ENCODE data around the gene MAPK8. TPM values are rescaled to one million over a fixed set of nuclear protein-coding genes. Genes with fewer than 3 reads are reported as not detected.
A peak's percentile ranks its signal among the peaks of the same experiment; 100 is the strongest.
"Not testable (repeated sequence)": the region's sequence is repeated elsewhere in the genome, so short reads cannot be mapped to it uniquely, and the experiment has no call there.

MAPK8 gene
- total RNA-seq, 1 experiment from 2014 or later: 40.1 TPM

DNA sequence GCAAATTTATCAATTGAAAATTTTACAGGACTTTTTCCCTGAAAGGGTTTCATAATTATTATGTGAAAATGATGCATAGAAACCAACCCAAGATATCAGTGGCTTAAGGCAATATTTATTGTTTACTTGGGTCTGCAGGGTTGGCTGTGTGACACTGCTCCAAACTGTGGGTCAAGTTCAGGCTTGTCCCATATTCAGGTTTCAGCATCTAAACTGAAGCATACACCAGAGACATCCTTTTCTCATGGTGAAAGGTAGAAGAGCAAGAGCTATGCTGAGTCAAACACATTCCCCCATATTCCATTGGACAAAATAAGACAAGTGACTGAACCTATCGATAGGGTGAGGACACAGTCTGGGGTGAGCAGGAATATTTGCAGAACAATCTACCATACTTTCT, 110.9 kb downstream of the MAPK8 start:
- no peak for DNase-seq (ENCODE audit: low read depth)

DNA sequence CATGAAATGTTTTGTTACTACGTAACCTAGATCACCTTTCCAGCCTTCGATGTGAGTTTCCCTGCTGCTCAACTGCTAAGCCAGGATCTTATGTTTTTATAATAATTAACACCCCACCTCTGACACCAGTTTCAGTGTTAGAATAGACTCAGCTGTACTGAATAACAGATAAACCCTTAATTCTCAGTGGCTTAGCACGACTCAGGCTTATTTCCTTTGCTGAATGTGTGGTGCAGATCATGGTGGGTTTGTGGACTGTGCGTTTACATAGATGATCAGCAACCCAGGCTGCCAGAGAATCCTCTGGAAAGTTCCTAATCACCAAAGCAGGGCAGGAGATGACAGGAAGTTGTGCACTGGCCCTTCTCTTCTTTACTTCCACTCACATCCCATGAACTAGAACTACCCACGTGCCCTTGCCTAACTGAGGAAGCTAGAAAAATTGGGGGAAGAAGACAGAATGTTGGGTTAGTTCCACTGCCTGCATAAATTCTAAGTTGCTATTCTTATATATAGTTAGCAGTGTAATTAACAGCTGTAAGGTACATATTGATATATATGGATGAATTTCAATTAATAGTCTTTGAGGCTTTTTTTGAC, 111.8 kb downstream of the MAPK8 start:
- DNase-seq (ENCODE audit: low read depth): no peak

- DNase-seq (ENCODE audit: low read depth): no peak
Observed at GRCh38 chr10:48419714-48420113, 113.2 kb downstream of the MAPK8 start.

- not testable (repeated sequence) for DNase-seq (ENCODE audit: low read depth)
Observed at GRCh38 chr10:48421862-48422261, 115.4 kb downstream of the MAPK8 start.

DNA sequence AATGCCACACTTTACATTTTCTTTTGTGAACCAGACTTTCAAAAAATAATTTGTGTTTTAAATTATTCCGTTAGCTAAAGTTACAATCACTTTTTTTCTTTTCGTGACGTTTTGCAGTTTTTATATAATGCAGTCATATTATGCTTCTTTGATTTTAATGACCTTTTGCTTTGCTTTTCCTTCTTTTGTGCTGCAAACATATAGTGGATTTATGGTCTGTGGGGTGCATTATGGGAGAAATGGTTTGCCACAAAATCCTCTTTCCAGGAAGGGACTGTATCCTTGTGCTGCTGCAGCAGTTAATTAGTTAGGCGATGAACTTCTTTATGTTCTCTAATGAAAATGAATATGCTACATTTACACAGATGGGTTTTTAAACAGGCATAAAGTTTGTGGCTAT, 117.4 kb downstream of the MAPK8 start:
- no peak for DNase-seq (ENCODE audit: low read depth)

DNA sequence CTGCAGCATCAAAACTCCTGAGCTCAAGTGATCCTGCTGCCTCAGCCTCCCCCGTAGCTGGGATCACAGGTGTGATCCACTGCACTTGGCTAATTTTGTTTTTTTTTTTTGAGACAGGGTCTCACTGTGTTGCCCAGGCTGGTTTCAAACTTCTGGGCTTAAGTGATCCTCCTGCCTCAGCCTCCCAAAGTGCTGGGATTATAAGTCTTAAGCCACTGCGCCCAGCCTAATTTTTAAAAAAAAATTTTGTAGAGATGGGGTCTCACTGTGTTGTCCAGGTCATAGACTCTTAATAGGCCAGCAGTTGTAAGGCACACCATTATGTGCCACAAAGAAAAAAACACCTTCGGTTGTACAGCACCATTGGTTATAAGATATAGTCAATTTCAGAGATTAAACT, 122.4 kb downstream of the MAPK8 start:
- no peak for DNase-seq (ENCODE audit: low read depth)

DNA sequence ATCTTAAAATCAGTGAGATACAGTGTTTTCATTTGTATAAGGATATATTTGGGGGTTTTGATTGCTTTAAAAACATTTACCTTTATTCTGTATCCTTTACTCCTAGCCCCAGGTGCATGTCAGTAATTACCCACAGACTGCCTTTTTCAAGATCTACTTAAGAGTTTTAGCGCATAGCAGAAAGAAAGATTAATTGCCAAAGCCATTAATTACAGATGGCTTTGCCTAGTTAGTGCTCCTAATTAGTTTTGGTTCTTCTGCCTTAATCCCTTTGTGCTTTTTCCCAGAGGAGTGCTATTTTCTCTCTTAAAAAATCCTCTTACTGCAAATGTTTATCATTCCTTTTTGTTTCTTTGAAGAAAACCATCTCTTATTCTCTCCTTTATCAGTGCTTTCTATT, 122.8 kb downstream of the MAPK8 start:
- DNase-seq (ENCODE audit: low read depth): no peak

- DNase-seq (ENCODE audit: low read depth): no peak
Observed at GRCh38 chr10:48430402-48430993, 124.0 kb downstream of the MAPK8 start.

GRCh38 chr10:48431871-48432270, 125.4 kb downstream of the MAPK8 start:
- no peak for DNase-seq (ENCODE audit: low read depth)

DNA sequence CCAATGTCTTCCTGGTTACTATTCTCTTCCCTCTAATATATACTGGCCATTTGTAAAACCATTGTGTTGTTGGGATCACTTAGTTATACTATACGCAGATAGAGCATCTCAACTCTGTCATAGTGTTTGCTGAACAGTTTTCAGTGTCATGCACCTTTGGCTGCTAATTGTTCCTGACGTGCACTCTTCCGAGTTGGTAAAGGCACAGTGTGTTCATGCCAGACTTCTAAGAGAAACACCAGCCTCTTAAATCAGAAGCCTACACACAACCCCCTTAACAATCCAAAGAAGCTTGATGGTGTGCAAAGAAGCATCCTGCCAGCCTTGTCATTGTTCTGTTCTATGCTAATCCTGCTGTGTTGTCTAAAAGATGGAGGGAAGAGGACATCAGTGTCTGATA, 131.1 kb downstream of the MAPK8 start:
- no peak for DNase-seq (ENCODE audit: low read depth)

- peak; percentile 40 for DNase-seq (ENCODE audit: low read depth)
Observed at GRCh38 chr10:48439031-48439430, 132.6 kb downstream of the MAPK8 start.

- no peak for DNase-seq (ENCODE audit: low read depth)
Observed at GRCh38 chr10:48439581-48440041, 133.1 kb downstream of the MAPK8 start.

DNA sequence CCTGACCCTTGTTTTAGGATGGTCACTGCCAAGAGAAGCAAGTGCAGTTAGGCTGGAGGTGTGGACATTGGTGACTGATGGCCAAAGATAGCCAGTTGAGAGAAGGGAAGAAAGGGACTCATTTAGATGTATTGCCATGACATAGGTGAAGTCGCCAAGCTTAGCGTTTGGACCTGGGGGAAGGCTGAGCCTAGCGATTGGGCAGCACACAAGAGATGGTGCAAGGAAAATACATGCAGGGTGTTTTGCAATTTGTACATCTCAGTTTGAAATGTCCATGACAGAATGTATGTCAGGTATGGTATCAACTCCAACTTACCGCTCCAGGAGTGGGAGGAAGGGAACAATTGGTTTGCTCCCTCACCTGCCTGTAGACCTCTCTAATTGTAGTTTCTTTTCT, 134.3 kb downstream of the MAPK8 start:
- no peak for DNase-seq (ENCODE audit: low read depth)

- DNase-seq (ENCODE audit: low read depth): no peak
Observed at GRCh38 chr10:48442090-48442808, 135.8 kb downstream of the MAPK8 start.

DNA sequence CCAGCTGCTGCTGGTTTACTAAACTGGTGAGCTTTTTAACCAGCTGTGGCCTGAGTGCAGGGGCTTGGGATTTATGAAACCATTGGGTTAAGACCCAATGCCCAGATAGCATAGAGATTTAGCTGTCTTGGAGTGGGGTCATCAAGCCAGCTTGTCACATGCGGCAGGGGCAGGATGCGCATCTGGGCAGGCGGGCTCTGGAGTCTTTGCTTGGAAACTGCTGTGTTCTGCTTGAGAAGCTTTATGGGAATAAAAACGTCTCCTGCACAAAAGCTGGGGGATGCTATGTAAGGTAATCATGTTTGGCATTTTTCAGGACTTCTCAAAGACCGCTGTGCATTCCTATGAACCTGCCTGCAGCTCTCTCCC, 136.3 kb downstream of the MAPK8 start:
- DNase-seq (ENCODE audit: low read depth): no peak

DNA sequence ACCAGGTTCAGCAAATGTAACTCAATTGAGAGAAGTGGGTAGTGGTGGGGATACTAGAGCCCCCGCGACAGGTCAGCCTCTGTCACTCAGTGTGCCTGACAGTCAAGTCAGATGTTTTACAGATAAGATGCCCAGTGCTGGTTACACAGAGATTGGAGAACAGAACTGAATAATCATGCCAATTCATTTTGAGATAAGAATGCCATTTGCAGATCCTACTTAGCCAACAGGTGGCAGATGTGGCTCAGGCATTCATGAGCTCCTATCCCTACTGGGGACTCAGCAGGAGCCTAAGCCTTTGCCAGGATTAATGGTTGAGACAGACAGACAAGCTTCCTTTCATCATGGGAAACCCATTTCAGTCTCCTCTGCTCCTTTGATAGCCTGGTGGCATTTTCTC, 137.8 kb downstream of the MAPK8 start:
- peak; percentile 42 for DNase-seq (ENCODE audit: low read depth)

GRCh38 chr10:48444861-48445841, 138.7 kb downstream of the MAPK8 start:
- DNase-seq (ENCODE audit: low read depth): peak; percentile 14

DNA sequence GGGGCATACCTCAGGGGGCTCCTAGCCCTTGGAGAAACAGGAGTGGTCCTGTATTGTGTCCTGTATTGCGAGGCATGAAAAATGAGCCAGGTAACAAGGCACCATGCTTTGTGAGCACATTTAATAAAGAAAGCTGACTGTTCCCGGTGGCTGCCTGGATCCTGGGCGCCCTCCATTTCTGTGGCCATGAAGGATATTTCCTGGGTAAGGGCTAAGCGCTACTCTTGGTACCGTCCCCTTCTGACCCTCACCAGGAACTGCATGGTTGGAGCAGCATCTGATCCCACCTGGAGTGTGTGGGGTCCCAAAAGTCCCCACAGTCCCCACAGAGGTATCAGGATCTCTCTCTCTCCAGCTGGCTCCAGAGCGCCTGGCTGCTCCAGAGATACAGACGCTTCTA, 139.5 kb downstream of the MAPK8 start:
- no peak for DNase-seq (ENCODE audit: low read depth)

GRCh38 chr10:48446785-48447184, 140.3 kb downstream of the MAPK8 start:
- DNase-seq (ENCODE audit: low read depth): no peak

- no peak for DNase-seq (ENCODE audit: low read depth)
Observed at GRCh38 chr10:48447356-48448215, 141.1 kb downstream of the MAPK8 start.

DNA sequence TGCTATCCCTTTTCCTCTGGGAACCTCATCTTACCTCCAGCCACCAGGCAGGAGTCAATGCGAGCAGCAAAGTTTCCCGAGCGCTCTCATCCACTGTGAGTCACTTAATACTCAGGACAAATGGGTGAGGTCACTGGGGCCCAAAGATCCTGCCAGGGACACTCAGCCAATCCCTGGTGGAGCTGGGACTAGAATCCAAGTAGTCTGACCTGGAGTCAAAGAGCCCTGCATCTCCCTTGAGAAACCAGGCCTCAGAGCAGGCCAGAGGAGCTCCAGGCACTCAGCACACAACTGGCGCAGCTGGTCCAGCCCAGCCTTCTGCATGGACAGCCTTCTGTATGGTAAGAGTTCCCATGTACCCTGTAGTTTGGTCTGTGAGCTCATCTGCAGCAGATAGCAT, 142.3 kb downstream of the MAPK8 start:
- peak; percentile 59 for DNase-seq (ENCODE audit: low read depth)

Data from RPMI7951 (cell line).